IMR-90 (cell line): ENCODE data around the gene ANKRD44. TPM values are rescaled to one million over a fixed set of nuclear protein-coding genes. Genes with fewer than 3 reads are reported as not detected.

Source experiments
- ATAC-seq: fragments of 200-7000 bp; cut with Tn5 transposase; 2 replicates; pipeline ENCODE4 v1.9.1; 2020; ENCODE audit warnings: low read depth, mild to moderate bottlenecking, moderate library complexity
- BruUV-seq: library from RNA; stranded (reverse); fragments of 400-500 nt; replicated peaks from 2 replicates; lab custom pipeline; 2021; lab: Mats Ljungman, UMichigan
- CTCF ChIA-PET: fragments of 300-600 bp; formaldehyde crosslinking; extraction: SDS; loops from one replicate; lab custom pipeline; 2021; ENCODE audit warnings: antibody characterized with exemption; lab: Yijun Ruan, JAX
- POLR2A ChIA-PET: fragments of 300-600 bp; sonication (Branson Sonifier 250); formaldehyde crosslinking; loops from one replicate; lab custom pipeline; 2022; ENCODE audit warnings: antibody characterized with exemption; ENCODE audit not compliant: unreplicated experiment; lab: Charles Lee
- DNase-seq: peaks from one replicate; pipeline ENCODE4 v3.0.0; 2013
- H2AFZ ChIP-seq: replicated peaks from 2 replicates; pipeline ENCODE3; 2013; ENCODE audit warnings: low read length, mild to moderate bottlenecking; ENCODE audit not compliant: poor library complexity
- H2AK5ac ChIP-seq: 2 replicates; pipeline ENCODE4 v1.6.1; 2013; ENCODE audit warnings: low read depth, low read length, inconsistent platforms
- H2AK9ac ChIP-seq: replicated peaks from 2 replicates; pipeline ENCODE3; 2013; ENCODE audit warnings: mild to moderate bottlenecking, low read depth, low read length, moderate library complexity; ENCODE audit not compliant: poor library complexity
- H2BK120ac ChIP-seq: 2 replicates; pipeline ENCODE4 v1.6.1; 2013; ENCODE audit warnings: low read depth, low read length, inconsistent platforms
- H2BK15ac ChIP-seq: 3 replicates; pipeline ENCODE4 v1.6.1; 2013; ENCODE audit warnings: low read depth, low read length, inconsistent platforms
- H2BK20ac ChIP-seq: 2 replicates; pipeline ENCODE4 v1.6.1; 2013; ENCODE audit warnings: low read depth, mild to moderate bottlenecking, inconsistent platforms, low read length, moderate library complexity
- H2BK5ac ChIP-seq: 2 replicates; pipeline ENCODE4 v1.6.1; 2013; ENCODE audit warnings: mild to moderate bottlenecking, low read depth, low read length, inconsistent platforms; ENCODE audit not compliant: poor library complexity, severe bottlenecking
- H3K14ac ChIP-seq: replicated peaks from 2 replicates; pipeline ENCODE4 v1.6.1; 2013; ENCODE audit warnings: low read depth, low read length, inconsistent platforms
- H3K18ac ChIP-seq: 2 replicates; pipeline ENCODE4 v1.6.1; 2013; ENCODE audit warnings: low read depth, low read length, control low read depth
- H3K23ac ChIP-seq: 2 replicates; pipeline ENCODE4 v1.6.1; 2013; ENCODE audit warnings: low read depth, low read length, inconsistent platforms
- H3K27ac ChIP-seq: 2 replicates; pipeline ENCODE4 v1.5.1; 2013; ENCODE audit warnings: mild to moderate bottlenecking, control low read depth, low read length; ENCODE audit not compliant: insufficient read depth
- H3K27me3 ChIP-seq: 2 replicates; pipeline ENCODE4 v1.6.1; 2013; ENCODE audit warnings: low read length; ENCODE audit not compliant: control insufficient read depth, insufficient read depth
- H3K36me3 ChIP-seq: 2 replicates; pipeline ENCODE4 v1.6.1; 2013; ENCODE audit warnings: low read length, mixed read lengths; ENCODE audit not compliant: control insufficient read depth, insufficient read depth
- H3K4ac ChIP-seq: 2 replicates; pipeline ENCODE4 v1.6.1; 2013; ENCODE audit warnings: low read depth, low read length, inconsistent platforms
- H3K4me1 ChIP-seq: 2 replicates; pipeline ENCODE4 v1.6.1; 2013; ENCODE audit warnings: low read length, mixed read lengths; ENCODE audit not compliant: control insufficient read depth, insufficient read depth
- H3K4me2 ChIP-seq: 2 replicates; pipeline ENCODE4 v1.6.1; 2013; ENCODE audit warnings: low read depth, mild to moderate bottlenecking, control low read depth, low read length, moderate library complexity
- H3K4me3 ChIP-seq: 2 replicates; pipeline ENCODE4 v1.5.1; 2013; ENCODE audit warnings: low read depth, mild to moderate bottlenecking, control low read depth, low read length, moderate library complexity; ENCODE audit not compliant: insufficient read depth
- H3K56ac ChIP-seq: 2 replicates; pipeline ENCODE4 v1.6.1; 2013; ENCODE audit warnings: low read length, inconsistent platforms; ENCODE audit not compliant: insufficient read depth; ENCODE audit errors: extremely low read depth
- H3K79me1 ChIP-seq, 2 experiments: 2 replicates each; pipeline ENCODE4 v1.6.1; 2013; ENCODE audit warnings: low read length in 2 of 2, inconsistent platforms in 1 of 2, low read depth in 1 of 2
- H3K9ac ChIP-seq: 2 replicates; pipeline ENCODE4 v1.6.1; 2013; ENCODE audit warnings: low read depth, low read length, control low read depth
- H3K9me1 ChIP-seq: 2 replicates; pipeline ENCODE4 v1.6.1; 2013; ENCODE audit warnings: low read length, inconsistent platforms; ENCODE audit not compliant: insufficient read depth
- H3K9me3 ChIP-seq: 2 replicates; pipeline ENCODE4 v1.6.1; 2013; ENCODE audit warnings: low read length; ENCODE audit not compliant: control insufficient read depth, insufficient read depth
- H4K20me1 ChIP-seq: 2 replicates; pipeline ENCODE4 v1.6.1; 2013; ENCODE audit warnings: low read length, inconsistent platforms; ENCODE audit not compliant: insufficient read depth
- H4K5ac ChIP-seq: 2 replicates; pipeline ENCODE4 v1.6.1; 2013; ENCODE audit warnings: mild to moderate bottlenecking, low read depth, low read length, control low read depth
- H4K8ac ChIP-seq, 2 experiments: 2 replicates each; pipeline ENCODE4 v1.6.1; 2013; ENCODE audit warnings: low read depth in 2 of 2, low read length in 2 of 2, control low read depth in 1 of 2, inconsistent platforms in 1 of 2
- H4K91ac ChIP-seq: 2 replicates; pipeline ENCODE4 v1.6.1; 2013; ENCODE audit warnings: low read depth, low read length, inconsistent platforms; ENCODE audit not compliant: insufficient read depth
- BHLHE40 ChIP-seq: fragments of 150-350 bp; IDR thresholded peaks from 2 replicates; pipeline ENCODE4 v1.6.1; 2016; ENCODE audit warnings: mild to moderate bottlenecking, low read depth, low read length
- CHD1 ChIP-seq: IDR thresholded peaks from 2 replicates; pipeline ENCODE4 v1.6.1; 2012; ENCODE audit warnings: low read depth, low read length, improper control_type of control experiment
- FOS ChIP-seq: fragments of 150-350 bp; IDR thresholded peaks from 2 replicates; pipeline ENCODE4 v1.6.1; 2016; ENCODE audit warnings: low read depth, low read length
- MAFK ChIP-seq: IDR thresholded peaks from 2 replicates; pipeline ENCODE4 v1.6.1; 2012; ENCODE audit warnings: low read depth, low read length, improper control_type of control experiment
- MAZ ChIP-seq: IDR thresholded peaks from 2 replicates; pipeline ENCODE4 v1.6.1; 2012; ENCODE audit warnings: low read depth, mild to moderate bottlenecking, low read length, improper control_type of control experiment, moderate library complexity, borderline replicate concordance
- MXI1 ChIP-seq: IDR thresholded peaks from 2 replicates; pipeline ENCODE4 v1.6.1; 2012; ENCODE audit warnings: low read depth, mild to moderate bottlenecking, low read length, moderate library complexity, borderline replicate concordance
- NFE2L2 ChIP-seq: fragments of 150-350 bp; IDR thresholded peaks from 2 replicates; pipeline ENCODE4 v1.6.1; 2016; ENCODE audit warnings: low read depth, mild to moderate bottlenecking, low read length
- POLR2A ChIP-seq: IDR thresholded peaks from 2 replicates; pipeline ENCODE4 v1.6.1; 2012; ENCODE audit warnings: mild to moderate bottlenecking, low read depth, low read length
- RAD21 ChIP-seq: IDR thresholded peaks from 2 replicates; pipeline ENCODE4 v1.6.1; 2012; ENCODE audit warnings: low read length, improper control_type of control experiment
- RCOR1 ChIP-seq: IDR thresholded peaks from 2 replicates; pipeline ENCODE4 v1.6.1; 2012; ENCODE audit warnings: mild to moderate bottlenecking, low read length, improper control_type of control experiment; ENCODE audit not compliant: insufficient replicate concordance
- RFX5 ChIP-seq: IDR thresholded peaks from 2 replicates; pipeline ENCODE4 v1.8.0; 2012; ENCODE audit warnings: low read depth, mild to moderate bottlenecking, low read length, moderate library complexity
- SMC3 ChIP-seq: fragments of 150-350 bp; IDR thresholded peaks from 2 replicates; pipeline ENCODE4 v1.6.1; 2016; ENCODE audit warnings: low read depth, mild to moderate bottlenecking, antibody characterized with exemption, low read length, moderate library complexity
- WGBS, 2 experiments: methylation state at CpG; one replicate each; pipeline versions ENCODE4 v1.1.5 to v1.1.7; 2013; ENCODE audit warnings: missing lambda C conversion rate in 2 of 2; ENCODE audit not compliant: insufficient read length in 1 of 2; ENCODE audit errors: extremely low coverage in 2 of 2; 5-methylcytosine and 5-hydroxymethylcytosine counted together
- dilution Hi-C: fragments of 300-500 bp; cut with HindIII; formaldehyde crosslinking; loops from one replicate; pipeline ENCODE4 v1.14.3; 2018; ENCODE audit warnings: low sequenced_read_pairs; ENCODE audit not compliant: unreplicated experiment
- in situ Hi-C: fragments of 300-500 bp; cut with MboI; formaldehyde crosslinking; loops from 3 replicates; pipeline ENCODE4 v1.14.3; 2019; ENCODE audit warnings: low sequenced_read_pairs, inconsistent platforms, mixed read lengths
- intact Hi-C: fragments of 100-400 bp; cut with micrococcal nuclease; formaldehyde crosslinking; loops from 2 replicates; pipeline ENCODE4 v1.10.0; 2022
- polyA plus RNA-seq, 3 experiments: library from polyadenylated mRNA; depleted of rRNA; stranded (reverse); fragments of >200 nt; gene quantifications; 2 replicates each; pipeline ENCODE4 v1.2.3, GENCODE V29; 2012; ENCODE audit warnings: low replicate concordance in 1 of 3
- total RNA-seq: library from RNA; depleted of rRNA; stranded (reverse); fragments of >200 nt; gene quantifications from 2 replicates; pipeline ENCODE4 v1.2.3, GENCODE V29; 2012
- TF ChIP-seq, protein P1 (sequence below): conservative IDR thresholded peaks from 2 replicates; pipeline ENCODE4 v1.5.1; 2012; ENCODE audit warnings: mild to moderate bottlenecking, low read depth, low read length, improper control_type of control experiment
- TF ChIP-seq, protein P2 (sequence below): fragments of 150-350 bp; IDR thresholded peaks from 2 replicates; pipeline ENCODE4 v1.6.1; 2016; ENCODE audit warnings: low read depth, mild to moderate bottlenecking, low read length, moderate library complexity, borderline replicate concordance

The ANKRD44 gene
- total and polyA plus RNA-seq, 2 of the 4 experiments (the other 2 are of a cell fraction): 5.2 to 15.6 TPM

DNA sequence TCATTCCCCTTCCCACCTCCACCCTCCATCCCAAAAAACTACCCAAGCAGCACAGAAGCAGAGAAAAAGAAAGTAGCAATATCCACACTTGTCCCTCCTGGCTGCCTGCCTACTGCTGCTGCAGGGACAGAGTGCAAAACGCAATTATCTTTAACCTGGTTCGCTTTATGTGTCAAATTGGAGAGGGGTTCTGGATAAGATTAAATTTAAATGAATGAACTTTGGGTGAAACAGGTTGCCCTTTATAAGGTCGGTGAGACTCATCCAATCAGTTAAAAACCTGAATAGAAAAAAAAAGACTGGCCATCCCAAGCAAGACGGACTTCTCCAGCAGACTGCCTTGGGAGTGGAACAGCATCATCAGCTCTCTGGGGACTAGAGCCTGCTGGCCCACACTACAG is 62.6 kb downstream of the ANKRD44 start (continued):
- TF ChIP-seq CHD1 (no peak), BHLHE40 (no peak), RAD21 (no peak), RCOR1 (no peak), FOS (no peak), POLR2A (no peak)

DNA sequence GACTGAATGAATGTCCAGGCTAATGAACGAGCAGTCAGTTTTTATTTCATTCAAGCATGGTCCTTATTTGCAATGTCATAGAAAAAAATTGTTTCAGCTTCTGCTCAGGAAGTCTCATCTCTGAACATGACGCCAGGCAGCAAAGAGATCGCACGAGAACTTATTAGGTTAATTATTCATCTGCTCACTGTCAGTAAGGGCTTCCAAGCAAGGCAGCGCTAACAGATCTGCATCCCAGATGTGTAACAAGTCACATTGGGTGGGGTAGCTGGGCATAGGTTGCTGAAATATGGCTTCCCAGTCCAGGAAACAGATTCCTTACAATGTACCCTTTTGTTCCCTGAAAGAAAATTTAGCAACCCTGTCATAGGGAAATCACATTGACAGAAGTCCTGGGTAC is 63.5 kb downstream of the ANKRD44 start:
- no CpG with 5 or more reads among the region's 5 CpGs for WGBS, 2 experiments
- ATAC-seq (no peak), DNase-seq (no peak)
- H3K23ac ChIP-seq: no peak overlapping the region
- no peak overlapping the region for H2BK120ac ChIP-seq
- H2AFZ ChIP-seq: no peak overlapping the region
- no peak overlapping the region for H4K91ac ChIP-seq
- no peak overlapping the region for H3K18ac ChIP-seq
- no peak overlapping the region for H4K5ac ChIP-seq
- POLR2A ChIA-PET: no interaction called here
- H3K79me1 ChIP-seq: 0 out of 4 replicates have a peak, but pooled peaks cover 0 to 3% of the 10 kb centered on the region in 2 experiments
- H3K9ac ChIP-seq: no peak overlapping the region
- H3K27ac ChIP-seq: no peak overlapping the region
- no peak overlapping the region for H3K4me3 ChIP-seq
- H3K36me3 ChIP-seq: no peaks in the 10 kb centered on the region
- H3K14ac ChIP-seq: no peak overlapping the region
- H3K27me3 ChIP-seq: no peaks in the 10 kb centered on the region
- no peak overlapping the region for H4K8ac ChIP-seq
- H4K20me1 ChIP-seq: no peaks in the 10 kb centered on the region
- H3K56ac ChIP-seq: no peak overlapping the region
- dilution Hi-C loops: no loop called here
- H2BK15ac ChIP-seq: no peak overlapping the region
- no peak overlapping the region for H3K4me2 ChIP-seq
- in situ Hi-C loops: no loop called here
- BruUV-seq: no TSS peak
- no peak overlapping the region for H2AK9ac ChIP-seq
- H3K4me1 ChIP-seq: peaks cover 2% of the 10 kb centered on the region; the same call in 1 of the 2 replicates
- H3K9me3 ChIP-seq: no peaks in the 10 kb centered on the region
- H2BK20ac ChIP-seq: no peak overlapping the region
- CTCF ChIA-PET: no interaction called here
- H2AK5ac ChIP-seq: no peak overlapping the region
- no peaks in the 10 kb centered on the region; the same call in 1 of the 2 replicates for H3K9me1 ChIP-seq
- intact Hi-C loops: no loop called here
- no peak overlapping the region for H3K4ac ChIP-seq
- no peak overlapping the region for H2BK5ac ChIP-seq
- no peak for TF ChIP-seq CHD1
- TF ChIP-seq BHLHE40: no peak
- no peak for TF ChIP-seq SMC3
- TF ChIP-seq POLR2A: no peak
- TF ChIP-seq, protein P1, sequence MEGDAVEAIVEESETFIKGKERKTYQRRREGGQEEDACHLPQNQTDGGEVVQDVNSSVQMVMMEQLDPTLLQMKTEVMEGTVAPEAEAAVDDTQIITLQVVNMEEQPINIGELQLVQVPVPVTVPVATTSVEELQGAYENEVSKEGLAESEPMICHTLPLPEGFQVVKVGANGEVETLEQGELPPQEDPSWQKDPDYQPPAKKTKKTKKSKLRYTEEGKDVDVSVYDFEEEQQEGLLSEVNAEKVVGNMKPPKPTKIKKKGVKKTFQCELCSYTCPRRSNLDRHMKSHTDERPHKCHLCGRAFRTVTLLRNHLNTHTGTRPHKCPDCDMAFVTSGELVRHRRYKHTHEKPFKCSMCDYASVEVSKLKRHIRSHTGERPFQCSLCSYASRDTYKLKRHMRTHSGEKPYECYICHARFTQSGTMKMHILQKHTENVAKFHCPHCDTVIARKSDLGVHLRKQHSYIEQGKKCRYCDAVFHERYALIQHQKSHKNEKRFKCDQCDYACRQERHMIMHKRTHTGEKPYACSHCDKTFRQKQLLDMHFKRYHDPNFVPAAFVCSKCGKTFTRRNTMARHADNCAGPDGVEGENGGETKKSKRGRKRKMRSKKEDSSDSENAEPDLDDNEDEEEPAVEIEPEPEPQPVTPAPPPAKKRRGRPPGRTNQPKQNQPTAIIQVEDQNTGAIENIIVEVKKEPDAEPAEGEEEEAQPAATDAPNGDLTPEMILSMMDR: no peak
- TF ChIP-seq MXI1: no peak
- TF ChIP-seq, protein P2, sequence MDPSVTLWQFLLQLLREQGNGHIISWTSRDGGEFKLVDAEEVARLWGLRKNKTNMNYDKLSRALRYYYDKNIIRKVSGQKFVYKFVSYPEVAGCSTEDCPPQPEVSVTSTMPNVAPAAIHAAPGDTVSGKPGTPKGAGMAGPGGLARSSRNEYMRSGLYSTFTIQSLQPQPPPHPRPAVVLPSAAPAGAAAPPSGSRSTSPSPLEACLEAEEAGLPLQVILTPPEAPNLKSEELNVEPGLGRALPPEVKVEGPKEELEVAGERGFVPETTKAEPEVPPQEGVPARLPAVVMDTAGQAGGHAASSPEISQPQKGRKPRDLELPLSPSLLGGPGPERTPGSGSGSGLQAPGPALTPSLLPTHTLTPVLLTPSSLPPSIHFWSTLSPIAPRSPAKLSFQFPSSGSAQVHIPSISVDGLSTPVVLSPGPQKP: no peak
- TF ChIP-seq RFX5: no peak
- no peak for TF ChIP-seq NFE2L2
- TF ChIP-seq MAZ: no peak
- TF ChIP-seq MAFK: no peak
- TF ChIP-seq FOS: no peak
